ENCODE results near the gene SCAND1.

SCAND1 gene

DNA sequence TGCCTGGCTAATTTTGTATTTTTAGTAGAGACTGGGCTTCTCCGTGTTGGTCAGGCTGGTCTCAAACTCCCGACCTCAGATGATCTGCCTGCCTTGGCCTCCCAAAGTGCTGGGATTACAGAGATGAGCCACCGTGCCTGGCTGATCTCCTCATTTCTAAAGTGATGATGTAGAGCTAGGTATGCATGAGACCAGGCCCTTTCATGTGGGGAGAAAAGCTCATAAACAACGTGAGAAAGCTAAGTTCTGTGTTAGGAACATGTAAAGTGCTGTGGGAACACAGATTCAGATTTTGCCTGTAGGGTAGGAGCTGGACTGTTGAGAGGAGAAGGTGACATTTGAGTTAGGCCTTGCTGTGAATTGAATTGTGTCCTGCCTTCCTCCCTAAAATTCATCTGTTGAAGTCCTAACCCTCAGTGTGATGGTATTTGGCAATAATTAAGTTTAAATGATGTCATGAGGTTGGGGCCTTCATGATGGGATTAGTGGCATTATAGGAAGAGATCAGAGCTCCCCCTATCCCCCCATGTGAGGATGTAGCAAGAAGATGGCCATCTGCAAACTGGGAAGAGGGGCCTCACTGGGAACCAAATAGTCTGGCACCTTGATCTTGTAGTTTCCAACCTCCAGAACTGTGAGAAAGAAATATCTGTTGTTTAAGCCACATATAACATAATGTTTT is 49.2 kb downstream of the SCAND1 start:
- no peaks in the 10 kb centered on the region for H3K27me3 Mint-ChIP-seq
- H3K27ac Mint-ChIP-seq = no peak overlapping the region
- H3K36me3 Mint-ChIP-seq (ENCODE audit: low read depth) = peaks cover 60% of the 10 kb centered on the region
- peaks cover 25% of the 10 kb centered on the region for H3K4me1 Mint-ChIP-seq (ENCODE audit: low read depth)
- no peak overlapping the region for H3K4me3 Mint-ChIP-seq
- H3K9me3 Mint-ChIP-seq = no peaks in the 10 kb centered on the region

DNA sequence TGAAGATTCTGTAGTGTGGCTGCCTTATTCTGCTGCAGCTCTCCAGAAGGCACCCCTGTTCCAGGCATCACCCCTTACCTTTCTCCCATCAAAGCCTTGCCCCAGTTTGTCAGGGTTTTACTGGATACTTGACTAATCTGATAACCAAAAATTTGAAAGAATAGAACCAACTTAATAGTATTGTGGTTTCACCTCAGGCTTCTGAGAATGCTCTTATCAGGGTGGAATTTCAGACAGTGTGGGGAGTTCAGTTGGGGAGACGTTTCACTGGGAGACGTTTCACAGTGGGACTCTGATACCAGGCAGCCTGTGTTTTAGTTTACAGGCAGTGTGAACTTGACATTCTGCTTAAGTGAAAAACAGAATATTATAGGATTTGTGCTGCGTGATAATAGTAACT is 50.5 kb downstream of the SCAND1 start:
- H3K9me3 Mint-ChIP-seq = no peaks in the 10 kb centered on the region
- no peaks in the 10 kb centered on the region for H3K27me3 Mint-ChIP-seq
- H3K36me3 Mint-ChIP-seq (ENCODE audit: low read depth) = peaks cover 63% of the 10 kb centered on the region
- H3K4me1 Mint-ChIP-seq (ENCODE audit: low read depth) = peaks cover 12% of the 10 kb centered on the region
- H3K27ac Mint-ChIP-seq = no peak overlapping the region
- no peak overlapping the region for H3K4me3 Mint-ChIP-seq
